ENCODE measurements around the gene BCAT1. TPM values are rescaled to one million over a fixed set of nuclear protein-coding genes. Genes with fewer than 3 reads are reported as not detected.

The BCAT1 gene
- total and polyA plus RNA-seq, 2 of the 8 experiments (the other 6 are each of a cell fraction or from before 2014, with no cell fraction given), result 19.7 to 263 TPM

- ChIA-PET POLR2A (ENCODE audit: partially characterized antibody) (interaction anchor here (0.6 kb wide), 1 partner anchor 74 kb away, joined by 3 read pairs; no protein-coding TSS in a partner anchor), CTCF (ENCODE audit: partially characterized antibody) (no interaction called here)
- no peak overlapping the region for H3K56ac ChIP-seq (replicated peaks; ENCODE audit: insufficient read length, low read depth, low read length)
- no peak for TF ChIP-seq ATF2 (IDR thresholded peaks at IDR 0.05; ENCODE audit: low read length)
- TF ChIP-seq MAX (IDR thresholded peaks at IDR 0.05), result no peak
- TF ChIP-seq RAD21 (IDR thresholded peaks at IDR 0.05 in 1 of 2, conservative IDR thresholded peaks at IDR 0.05 in 1 of 2; ENCODE audit: low read depth in 2 of 2, low read length in 2 of 2), result no peak
- TF ChIP-seq CREB1 (IDR thresholded peaks at IDR 0.05), result no peak
- no peak for TF ChIP-seq KDM1A (IDR thresholded peaks at IDR 0.05; ENCODE audit: borderline replicate concordance, low read length)
- TF ChIP-seq TAF7 (optimal IDR thresholded peaks at IDR 0.05; ENCODE audit: borderline replicate concordance, low read depth, low read length), result no peak
- no peak for TF ChIP-seq EGR1 (IDR thresholded peaks at IDR 0.05; ENCODE audit: borderline replicate concordance, low read depth, low read length)
- no peak for TF ChIP-seq CHD1 (IDR thresholded peaks at IDR 0.05; ENCODE audit: low read depth, low read length)
Observed at GRCh38 chr12:24977060-24977459, 28.2 kb upstream of the BCAT1 start.

More at GRCh38 chr12:24977060-24977459, 28.2 kb upstream of the BCAT1 start:
- no peak overlapping the region for H2BK12ac ChIP-seq (ENCODE audit: low read depth, low read length)
- no peak overlapping the region for H2BK5ac ChIP-seq (ENCODE audit: low read depth, low read length)
- H2BK15ac ChIP-seq (ENCODE audit: low read length), result no peak overlapping the region
- FAIRE-seq (no peak), DNase-seq (ENCODE audit: low read depth in 1 of 2, low spot score in 2 of 2) (no peak)
- no peak overlapping the region for H3K27ac ChIP-seq (ENCODE audit: low read depth, low read length)
- no peak overlapping the region for H4K8ac ChIP-seq (ENCODE audit: extremely low read depth, insufficient read depth, low read length)
- no peak overlapping the region for H2AK5ac ChIP-seq (ENCODE audit: low read depth, low read length)
- WGBS, 2 experiments (ENCODE audit: extremely low coverage in 1 of 2, insufficient coverage in 1 of 2, insufficient read length in 1 of 2, insufficient replicate concordance in 2 of 2, low coverage in 1 of 2, low lambda C conversion rate in 2 of 2, missing lambda C conversion rate in 1 of 2), result 68% methylated on average over 4 of the region's 4 CpGs; no CpG with 5 or more reads in 1 of the 2 experiments
- H2BK20ac ChIP-seq (ENCODE audit: low read length), result no peak overlapping the region
- no peak overlapping the region for H3K4me3 ChIP-seq (ENCODE audit: extremely low read depth in 1 of 4, insufficient read depth in 2 of 4, low read depth in 3 of 4, low read length in 4 of 4)
- no peak overlapping the region for H2AFZ ChIP-seq (ENCODE audit: low read length)
- H4K91ac ChIP-seq (replicated peaks; ENCODE audit: insufficient read length, low read length), result no peak overlapping the region
- no peaks in the 10 kb centered on the region for H3K9me3 ChIP-seq (ENCODE audit: insufficient read depth in 2 of 2, low read depth in 1 of 2, low read length in 1 of 2)
- no peak overlapping the region for H3K14ac ChIP-seq (ENCODE audit: insufficient read length)
- no peaks in the 10 kb centered on the region for H3K27me3 ChIP-seq (replicated peaks in 1 of 4; ENCODE audit: control insufficient read depth in 3 of 4, extremely low read depth in 1 of 4, insufficient read depth in 3 of 4, low read length in 3 of 4)
- 0 out of 2 replicates have a peak, but pooled peaks cover 2% of the 10 kb centered on the region for H3K23me2 ChIP-seq (ENCODE audit: low read depth, low read length)
- H4K5ac ChIP-seq (ENCODE audit: insufficient read length, low read depth, low read length), result no peak overlapping the region
- no peaks in the 10 kb centered on the region for H3K36me3 ChIP-seq (ENCODE audit: control insufficient read depth in 2 of 4, insufficient read depth in 4 of 4, low read length in 3 of 4)
- no peak overlapping the region for H3K23ac ChIP-seq (ENCODE audit: insufficient read length)
- no peak overlapping the region for H3K4me2 ChIP-seq (ENCODE audit: insufficient read depth in 1 of 2, low read depth in 2 of 2, low read length in 2 of 2)
- H3K4ac ChIP-seq (replicated peaks; ENCODE audit: insufficient read length, low read depth, low read length), result no peak overlapping the region
- no peaks in the 10 kb centered on the region for H3K79me2 ChIP-seq (ENCODE audit: control insufficient read depth in 1 of 2, insufficient read depth in 2 of 2, low read length in 2 of 2)
- H2BK120ac ChIP-seq (replicated peaks; ENCODE audit: low read depth, low read length), result no peak overlapping the region
- no peaks in the 10 kb centered on the region for H3K4me1 ChIP-seq (replicated peaks in 1 of 4; ENCODE audit: control insufficient read depth in 3 of 4, insufficient read depth in 4 of 4, low read length in 3 of 4)
- no peaks in the 10 kb centered on the region for H4K20me1 ChIP-seq (replicated peaks in 1 of 2; ENCODE audit: control insufficient read depth in 1 of 2, insufficient read depth in 2 of 2, low read length in 2 of 2)
- H3K79me1 ChIP-seq (ENCODE audit: low read depth, low read length), result no peaks in the 10 kb centered on the region
- H3K9ac ChIP-seq (replicated peaks in 1 of 4; ENCODE audit: extremely low read depth in 1 of 4, low read depth in 3 of 4, low read length in 3 of 4), result no peak overlapping the region
- no peak overlapping the region for H3K18ac ChIP-seq (ENCODE audit: extremely low read depth, low read length)

Data from H1 (cell line).